Spleen (tissue), 11 donors: Measurements from ENCODE around the gene TNNI3. TPM values are rescaled to one million over a fixed set of nuclear protein-coding genes. Genes with fewer than 3 reads are reported as not detected.
A peak's percentile ranks its signal among the peaks of the same experiment; 100 is the strongest.
"Not testable (repeated sequence)": the region's sequence is repeated elsewhere in the genome, so short reads cannot be mapped to it uniquely, and the experiment has no call there.

ENCODE experiments used
- DNase-seq: peaks from one replicate; pipeline ENCODE4 v3.0.0-alpha.2; 2020
- H3K27ac ChIP-seq, 8 donors: fragments of 200-600 bp; sonication (generic) in 7 of 8; 1 replicate in 4 of 8; 2 replicates in 4 of 8; pipeline versions ENCODE4 v1.5.0 to v1.8.0; 2016 to 2021; ENCODE audit warnings: inconsistent platforms in 4 of 8, mild to moderate bottlenecking in 4 of 8, moderate library complexity in 1 of 8
- H3K27me3 ChIP-seq, 7 donors: fragments of 200-600 bp; sonication (generic) in 6 of 7; replicated peaks in 1 of 7; 1 replicate in 4 of 7; 2 replicates in 3 of 7; pipeline versions ENCODE4 v1.5.0 to v1.8.0; 2016 to 2021; ENCODE audit warnings: inconsistent platforms in 3 of 7, mild to moderate bottlenecking in 1 of 7
- H3K36me3 ChIP-seq, 6 donors: fragments of 200-600 bp; sonication (generic) in 5 of 6; 1 replicate in 4 of 6; 2 replicates in 2 of 6; pipeline versions ENCODE4 v1.5.0 to v1.8.0; 2016 to 2021; ENCODE audit warnings: inconsistent platforms in 2 of 6
- H3K4me1 ChIP-seq, 6 donors: fragments of 200-600 bp; sonication (generic) in 5 of 6; 1 replicate in 3 of 6; 2 replicates in 3 of 6; pipeline versions ENCODE4 v1.5.0 to v1.8.0; 2016 to 2021; ENCODE audit warnings: inconsistent platforms in 3 of 6
- H3K4me3 ChIP-seq, 8 donors: fragments of 200-600 bp; sonication (generic) in 7 of 8; 1 replicate in 4 of 8; 2 replicates in 4 of 8; pipeline versions ENCODE4 v1.5.0 to v1.8.0; 2016 to 2021; ENCODE audit warnings: inconsistent platforms in 4 of 8, mild to moderate bottlenecking in 4 of 8, moderate library complexity in 2 of 8
- H3K9me3 ChIP-seq, 8 donors: fragments of 200-600 bp; sonication (generic) in 7 of 8; 1 replicate in 4 of 8; 2 replicates in 4 of 8; pipeline versions ENCODE4 v1.5.0 to v1.8.0; 2016 to 2021; ENCODE audit warnings: inconsistent platforms in 4 of 8
- CTCF ChIP-seq, 11 experiments: fragments of 200-600 bp in 7 of 11; fragments of 450-650 bp in 4 of 11; sonication (generic) in 4 of 11; IDR thresholded peaks in 8 of 11; conservative IDR thresholded peaks in 3 of 11; 1 replicate in 7 of 11; 2 replicates in 4 of 11; pipeline versions ENCODE4 v1.4.0 to v1.8.0; 2016 to 2021; ENCODE audit warnings: antibody characterized with exemption in 11 of 11, inconsistent platforms in 4 of 11, mild to moderate bottlenecking in 1 of 11
- POLR2A ChIP-seq, 3 donors: fragments of 450-650 bp; IDR thresholded peaks; one replicate each; pipeline ENCODE4 v1.5.1; 2017; ENCODE audit warnings: antibody characterized with exemption in 3 of 3, mild to moderate bottlenecking in 1 of 3
- POLR2AphosphoS5 ChIP-seq, 3 donors: sonication (generic); formaldehyde crosslinking; IDR thresholded peaks; one replicate each; pipeline ENCODE4 v1.5.1; 2017; ENCODE audit warnings: antibody characterized with exemption in 3 of 3
- WGBS, 5 donors: extraction: QIAGEN DNeasy Blood & Tissue Kit in 3 of 5; methylation state at CpG; one replicate each; pipeline versions ENCODE4 v1.1.5 to v1.1.7; 2013 to 2018; 5-methylcytosine and 5-hydroxymethylcytosine counted together
- intact Hi-C: fragments of 100-400 bp; cut with DNase I; formaldehyde crosslinking; loops from one replicate; pipeline ENCODE4 v1.15.0; 2023; ENCODE audit warnings: low total_unique reads
- polyA plus RNA-seq, 3 donors: library from polyadenylated mRNA; stranded (reverse); fragments of 200-250 nt; gene quantifications; one replicate each; pipeline ENCODE4 v1.2.1, GENCODE V29; 2013
- total RNA-seq, 7 donors: library from RNA; depleted of rRNA in 3 of 7; stranded (reverse); fragments of >200 nt in 3 of 7; fragmentation: NEBNext Ultra II Directional in 4 of 7; extraction: Animal tissue kit (Norgen Biotek cat#: 25700) in 4 of 7; gene quantifications; one replicate each; pipeline versions ENCODE4 v1.1.0 to v1.2.1, GENCODE V29; 2016 to 2021
- donor health status: healthy with polysubstance abuse.
- donor health status: DM: no; HTN: no; CAD: no; lungs with moderate emphysema.
- donor health status: DM: no; HTN: no; CAD: no.
- donor health status: Bipolar disorder and iron deficiency.
- donor health status: healthy.
- donor health status: DM: no; HTN: no; CAD: no.
- donor health status: DM: yes; HTN: yes; CAD: no.

TNNI3 gene
- total and polyA plus RNA-seq, 10 donors, result 0.15 to 0.74 (median 0.70) TPM; not detected in 7

DNA sequence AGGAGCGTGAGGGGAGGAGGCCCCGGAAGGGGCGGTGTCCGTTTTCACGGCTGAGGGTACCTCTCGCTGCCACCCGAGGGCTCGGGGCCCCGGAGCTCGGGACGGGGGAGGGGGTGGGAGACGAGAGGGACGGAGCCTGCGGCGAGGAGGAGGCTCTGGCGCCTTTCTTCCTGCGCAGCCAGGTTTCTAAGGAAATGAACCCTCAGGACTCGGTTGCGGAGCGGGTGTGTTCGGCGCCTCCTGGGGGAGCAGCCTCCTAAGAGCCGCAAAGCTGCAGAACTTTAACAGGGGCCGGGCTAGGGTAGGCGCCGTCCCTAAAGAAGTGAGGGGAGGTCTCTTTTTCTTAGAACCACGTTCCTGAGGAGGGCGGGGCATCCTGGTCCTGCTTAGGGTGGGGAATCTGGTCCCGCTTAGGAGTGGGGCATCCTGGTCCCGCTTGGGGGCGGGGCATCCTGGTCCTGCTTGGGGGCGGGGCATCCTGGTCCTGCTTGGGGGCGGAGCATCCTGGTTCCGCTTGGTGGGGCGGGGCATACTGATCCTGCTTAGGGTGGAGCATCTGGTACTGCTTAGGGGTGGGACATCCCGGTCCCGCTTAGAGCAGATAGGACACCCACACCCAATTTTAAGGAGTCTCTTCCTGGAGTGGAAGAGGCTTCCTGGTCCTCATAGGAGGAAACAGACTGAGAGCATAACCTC lies 16.3 kb upstream of the TNNI3 start:
- Histone ChIP-seq H3K4me3 (peak overlapping the region; percentile 21 to 71 (median 39)), H3K27ac (peak overlapping the region in 2 of 8 donors; percentile 35 to 63), H3K4me1 (peaks cover 5 to 30% (median 17%) of the 10 kb centered on the region in 6 donors), H3K36me3 (no peaks in the 10 kb centered on the region), H3K27me3 (peaks cover 11 to 100% (median 85%) of the 10 kb centered on the region in 7 donors), H3K9me3 (peaks cover 0 to 4% (median 0%) of the 10 kb centered on the region in 8 donors)
- no peak for TF ChIP-seq CTCF (IDR thresholded peaks at IDR 0.05 in 8 of 11, conservative IDR thresholded peaks at IDR 0.05 in 3 of 11)
- no peak for TF ChIP-seq POLR2A (IDR thresholded peaks at IDR 0.05)
- TF ChIP-seq POLR2AphosphoS5 (IDR thresholded peaks at IDR 0.05), result peak in 1 of 3 donors; percentile 17
- DNase-seq, result peak; percentile 81
- 0 to 2% (median 1%) methylated on average over 4 to 37 of the region's 37 CpGs for WGBS, 5 donors
- intact Hi-C loops, result no loop called here

GRCh38 chr19:55173186-55173713 lies 15.7 kb upstream of the TNNI3 start:
- peaks cover 5 to 24% (median 15%) of the 10 kb centered on the region in 6 donors for H3K4me1 ChIP-seq
- WGBS, 5 donors, result 2 to 4% (median 3%) methylated on average over 11 to 32 of the region's 32 CpGs
- DNase-seq, result no peak
- H3K27ac ChIP-seq, result peak overlapping the region in 2 of 8 donors; percentile 35 to 63
- intact Hi-C loops, result no loop called here
- TF ChIP-seq POLR2AphosphoS5 (IDR thresholded peaks at IDR 0.05) (no peak), CTCF (IDR thresholded peaks at IDR 0.05 in 8 of 11, conservative IDR thresholded peaks at IDR 0.05 in 3 of 11) (no peak), POLR2A (IDR thresholded peaks at IDR 0.05) (no peak)
- H3K27me3 ChIP-seq, result peaks cover 11 to 100% (median 86%) of the 10 kb centered on the region in 7 donors
- H3K36me3 ChIP-seq, result no peaks in the 10 kb centered on the region
- H3K4me3 ChIP-seq, result peak overlapping the region; percentile 21 to 71 (median 39)
- H3K9me3 ChIP-seq, result peaks cover 0 to 4% (median 0%) of the 10 kb centered on the region in 8 donors

GRCh38 chr19:55172741-55173140 lies 15.2 kb upstream of the TNNI3 start:
- Histone ChIP-seq H3K27me3 (peaks cover 11 to 100% (median 84%) of the 10 kb centered on the region in 7 donors), H3K4me3 (peak overlapping the region in 1 of 8 donors; percentile 71), H3K4me1 (peaks cover 5 to 22% (median 15%) of the 10 kb centered on the region in 6 donors), H3K9me3 (peaks cover 0 to 4% (median 0%) of the 10 kb centered on the region in 8 donors), H3K36me3 (no peaks in the 10 kb centered on the region), H3K27ac (no peak overlapping the region)
- TF ChIP-seq POLR2A (IDR thresholded peaks at IDR 0.05) (no peak), POLR2AphosphoS5 (IDR thresholded peaks at IDR 0.05) (no peak), CTCF (IDR thresholded peaks at IDR 0.05 in 8 of 11, conservative IDR thresholded peaks at IDR 0.05 in 3 of 11) (no peak)
- intact Hi-C loops, result no loop called here
- 16 to 35% (median 23%) methylated on average over 12 of the region's 12 CpGs for WGBS, 5 donors
- DNase-seq, result no peak

GRCh38 chr19:55172318-55172717 lies 14.8 kb upstream of the TNNI3 start:
- H3K4me3 ChIP-seq, DNase-seq, H3K36me3 ChIP-seq, H3K27ac ChIP-seq, H3K9me3 ChIP-seq, intact Hi-C loops: not testable (repeated sequence)
- WGBS, 5 donors, result 57 to 70% (median 64%) methylated on average over 9 of the region's 9 CpGs
- Histone ChIP-seq H3K4me1 (peaks cover 5 to 26% (median 16%) of the 10 kb centered on the region in 6 donors), H3K27me3 (peaks cover 11 to 100% (median 84%) of the 10 kb centered on the region in 7 donors)
